Activated CD4-positive, CD25-positive, alpha-beta regulatory T cell treated with anti-CD3 and anti-CD28 coated beads, Interleukin-2, amount 50 U/mL, for 16 hours (primary cell): ENCODE measurements around the gene PLXND1.
"Not testable (repeated sequence)": the region's sequence is repeated elsewhere in the genome, so short reads cannot be mapped to it uniquely, and the experiment has no call there.

Experiments used
- DNase-seq: peaks from one replicate; pipeline ENCODE4 v3.0.0-alpha.2; 2020; ENCODE audit warnings: low read depth, low spot score

Gene PLXND1

GRCh38 chr3:129549805-129550204 lies 56.7 kb downstream of the PLXND1 start:
- DNase-seq, result no peak

GRCh38 chr3:129549006-129549800 lies 57.3 kb downstream of the PLXND1 start:
- DNase-seq, result no peak

GRCh38 chr3:129548104-129548965 lies 58.1 kb downstream of the PLXND1 start:
- DNase-seq, result no peak

GRCh38 chr3:129547241-129547640 lies 59.2 kb downstream of the PLXND1 start:
- no peak for DNase-seq

GRCh38 chr3:129545951-129546350 lies 60.5 kb downstream of the PLXND1 start:
- DNase-seq, result not testable (repeated sequence)

GRCh38 chr3:129543999-129544398 lies 62.5 kb downstream of the PLXND1 start:
- DNase-seq, result no peak

GRCh38 chr3:129543156-129543790 lies 63.2 kb downstream of the PLXND1 start, which contains the start of gene H1-8:
Gene H1-8 (plus strand): TSS chr3:129543175. CDS start chr3:129543219, 44 bp downstream.
- no peak for DNase-seq

- no peak for DNase-seq
Measured at GRCh38 chr3:129542747-129543146, 63.7 kb downstream of the PLXND1 start.

GRCh38 chr3:129540776-129541516 lies 65.5 kb downstream of the PLXND1 start:
- no peak for DNase-seq

GRCh38 chr3:129539206-129539605 lies 67.3 kb downstream of the PLXND1 start:
- DNase-seq, result no peak

GRCh38 chr3:129536804-129537203 lies 69.7 kb downstream of the PLXND1 start:
- no peak for DNase-seq

GRCh38 chr3:129536374-129536667 lies 70.2 kb downstream of the PLXND1 start:
- DNase-seq, result no peak

GRCh38 chr3:129535075-129535474 lies 71.4 kb downstream of the PLXND1 start:
- no peak for DNase-seq

- DNase-seq, result no peak
Measured at GRCh38 chr3:129534428-129535027, 71.9 kb downstream of the PLXND1 start.

- no peak for DNase-seq
Measured at GRCh38 chr3:129533406-129533805, 73.1 kb downstream of the PLXND1 start.

- no peak for DNase-seq
Measured at GRCh38 chr3:129532261-129532660, 74.2 kb downstream of the PLXND1 start.

- no peak for DNase-seq
Measured at GRCh38 chr3:129531699-129532098, 74.8 kb downstream of the PLXND1 start.

- DNase-seq, result no peak
Measured at GRCh38 chr3:129530821-129531220, 75.7 kb downstream of the PLXND1 start.

- no peak for DNase-seq
Measured at GRCh38 chr3:129530251-129530791, 76.2 kb downstream of the PLXND1 start.

GRCh38 chr3:129529436-129530210 lies 76.9 kb downstream of the PLXND1 start:
- no peak for DNase-seq
